SIG-M5 (cell line): ENCODE results near the gene DNAH9.

Experiments used
- DNase-seq: peaks from one replicate; lab custom pipeline; 2025; lab: John Stamatoyannopoulos, UW

The DNAH9 gene

GRCh38 chr17:11601661-11602060 lies 3.4 kb downstream of the DNAH9 start:
- no peak for DNase-seq

GRCh38 chr17:11608396-11608795 lies 10.1 kb downstream of the DNAH9 start:
- no peak for DNase-seq

- DNase-seq = no peak
These were observed 12.8 kb downstream of the DNAH9 start for GRCh38 chr17:11610999-11611566.

DNA sequence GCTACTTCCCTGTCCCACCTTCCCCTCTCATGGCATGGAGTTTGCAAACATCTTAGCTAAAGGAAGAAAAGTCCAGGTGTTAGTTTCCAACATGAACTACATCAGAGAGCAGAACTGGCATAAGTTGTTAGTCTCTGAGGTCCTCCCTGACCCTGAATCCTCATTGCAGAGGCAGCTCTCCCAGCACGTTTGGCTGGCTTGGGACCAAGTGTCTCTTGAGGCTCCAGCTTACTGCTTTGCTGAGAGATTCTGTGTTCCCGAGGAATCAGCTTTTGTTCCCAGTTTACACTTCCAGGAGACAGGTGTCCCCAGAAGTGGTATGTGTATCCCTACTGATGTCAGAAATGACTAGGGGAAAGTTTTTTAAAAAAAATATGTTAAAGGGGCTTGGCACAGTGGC lies 14.7 kb downstream of the DNAH9 start:
- no peak for DNase-seq

GRCh38 chr17:11618861-11619566 lies 20.7 kb downstream of the DNAH9 start:
- no peak for DNase-seq

- no peak for DNase-seq
These were observed 24.2 kb downstream of the DNAH9 start for GRCh38 chr17:11622492-11622891.

DNA sequence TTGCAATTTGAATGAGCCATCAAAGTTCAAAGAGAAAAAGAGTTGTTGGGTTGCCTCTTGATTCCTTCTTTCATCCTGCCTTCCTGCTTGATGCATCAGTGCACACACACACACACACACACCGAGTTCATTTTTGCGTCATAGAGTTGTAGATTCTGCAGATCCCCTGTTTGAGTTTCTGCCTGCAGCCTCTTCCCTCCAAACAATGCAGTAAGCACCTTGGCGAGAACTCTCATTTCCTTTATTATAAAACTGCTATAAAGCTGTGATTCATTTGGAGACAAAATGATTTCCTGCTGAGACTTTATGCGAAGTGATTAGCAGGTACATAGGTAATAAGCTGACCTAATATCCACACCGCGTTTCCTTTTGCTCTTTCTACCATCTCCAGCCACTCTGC lies 26.7 kb downstream of the DNAH9 start:
- no peak for DNase-seq

- DNase-seq = no peak
These were observed 27.6 kb downstream of the DNAH9 start for GRCh38 chr17:11625878-11626277.

GRCh38 chr17:11627301-11627940 lies 29.2 kb downstream of the DNAH9 start:
- no peak for DNase-seq

DNA sequence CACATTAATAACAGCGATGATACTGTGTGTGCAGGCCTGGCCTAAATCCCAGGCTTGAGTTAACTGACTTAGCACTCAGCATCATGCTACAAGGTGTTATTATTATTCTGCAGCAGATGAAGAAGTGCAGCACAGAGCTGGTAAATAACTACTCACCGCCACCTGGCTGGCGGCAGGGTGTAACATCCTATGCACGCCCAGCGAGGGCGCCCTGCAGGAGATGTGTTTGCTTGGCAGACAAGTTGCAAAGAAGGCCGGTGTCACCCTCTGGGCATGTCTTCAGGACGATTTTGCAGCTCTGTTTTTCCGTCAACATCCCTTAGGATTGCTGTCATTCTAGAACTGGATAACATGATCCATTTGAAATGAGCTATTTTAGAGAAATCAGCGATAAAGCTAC lies 30.1 kb downstream of the DNAH9 start:
- no peak for DNase-seq

DNA sequence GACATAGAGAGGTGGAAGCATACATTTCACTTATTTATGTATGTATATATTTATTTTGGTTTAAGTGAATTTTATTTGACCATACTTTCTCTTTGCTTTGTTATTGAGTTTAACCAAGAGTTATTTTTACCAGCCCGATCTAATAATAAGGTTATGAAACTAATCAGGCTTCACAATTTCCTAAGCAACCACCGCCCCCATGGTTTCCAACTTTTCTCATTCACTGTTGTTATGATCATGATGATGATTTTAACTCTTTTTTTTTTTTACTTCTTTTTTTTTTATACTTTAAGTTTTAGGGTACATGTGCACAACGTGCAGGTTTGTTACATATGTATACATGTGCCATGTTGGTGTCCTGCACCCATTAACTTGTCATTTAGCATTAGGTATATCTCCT lies 30.6 kb downstream of the DNAH9 start:
- no peak for DNase-seq

- DNase-seq = no peak
These were observed 38.5 kb downstream of the DNAH9 start for GRCh38 chr17:11636771-11637170.

DNA sequence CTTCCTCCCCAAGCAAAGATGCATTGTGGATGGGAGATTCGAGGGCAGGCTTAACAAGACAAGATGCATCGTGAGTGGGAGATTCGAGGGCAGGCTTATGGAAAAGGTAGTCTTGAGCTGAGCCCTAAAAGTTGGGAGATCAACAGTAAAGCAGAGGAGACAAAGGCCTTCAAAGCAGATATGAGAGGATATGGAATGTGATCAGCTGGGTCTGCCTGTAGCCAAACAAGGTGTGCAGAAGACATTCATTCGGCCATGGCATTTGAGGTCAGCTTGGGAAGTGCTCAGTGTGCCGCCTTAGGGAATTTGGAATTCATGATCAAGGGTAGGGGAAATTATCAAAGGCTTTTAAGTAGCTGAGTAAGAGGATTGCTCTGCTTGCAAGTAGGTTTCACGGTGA lies 39.5 kb downstream of the DNAH9 start:
- DNase-seq = no peak

- DNase-seq = no peak
These were observed 40.5 kb downstream of the DNAH9 start for GRCh38 chr17:11638700-11639265.

DNA sequence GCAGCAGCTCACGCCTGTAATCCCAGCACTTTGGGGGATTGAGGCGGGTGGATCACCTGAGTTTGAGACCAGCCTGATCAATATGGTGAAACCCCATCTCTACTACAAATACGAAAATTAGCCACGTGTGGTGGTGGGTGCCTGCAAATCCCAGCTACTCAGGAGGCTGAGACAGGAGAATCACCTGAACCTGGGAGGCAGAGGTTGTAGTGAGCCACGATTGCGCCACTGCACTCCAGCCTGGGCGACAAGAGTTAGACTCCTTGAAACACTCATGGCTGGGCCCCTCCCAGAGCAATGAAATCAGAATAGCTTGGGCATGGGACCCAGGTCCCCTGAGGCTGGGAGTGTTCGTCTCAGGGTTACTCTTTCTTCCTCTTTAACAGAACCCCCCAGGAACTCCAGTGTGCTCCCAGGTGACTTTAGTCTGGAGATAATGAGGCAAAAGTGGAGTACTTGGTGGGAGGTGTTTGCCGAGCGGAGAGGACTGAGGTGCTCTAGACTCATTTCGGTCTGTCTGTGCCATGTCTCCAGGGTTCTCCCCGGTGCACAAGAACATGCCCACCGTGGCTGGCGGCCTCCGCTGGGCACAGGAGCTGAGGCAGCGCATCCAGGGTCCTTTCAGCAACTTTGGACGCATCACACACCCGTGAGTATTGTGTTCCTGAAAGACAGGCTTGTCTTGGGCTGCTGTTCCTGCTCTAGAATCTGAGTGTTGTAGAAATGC lies 41.6 kb downstream of the DNAH9 start:
- no peak for DNase-seq

DNA sequence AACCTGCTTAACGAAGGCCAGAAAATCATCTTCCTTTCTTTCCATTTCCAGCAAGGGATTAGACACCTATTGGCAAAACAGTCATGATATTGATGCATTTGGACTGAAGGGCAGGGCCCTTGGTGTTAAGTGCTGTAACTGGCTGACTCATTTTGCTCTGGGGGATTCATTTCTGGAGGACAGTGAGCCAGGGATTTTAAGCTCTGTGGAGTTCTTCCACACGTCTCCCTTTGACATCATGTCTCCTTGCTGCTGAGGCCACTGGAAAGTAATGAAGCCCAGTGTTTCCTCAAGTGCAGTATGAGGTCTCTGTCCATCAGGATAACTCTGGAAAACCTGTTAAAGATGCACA lies 42.2 kb downstream of the DNAH9 start:
- no peak for DNase-seq

DNA sequence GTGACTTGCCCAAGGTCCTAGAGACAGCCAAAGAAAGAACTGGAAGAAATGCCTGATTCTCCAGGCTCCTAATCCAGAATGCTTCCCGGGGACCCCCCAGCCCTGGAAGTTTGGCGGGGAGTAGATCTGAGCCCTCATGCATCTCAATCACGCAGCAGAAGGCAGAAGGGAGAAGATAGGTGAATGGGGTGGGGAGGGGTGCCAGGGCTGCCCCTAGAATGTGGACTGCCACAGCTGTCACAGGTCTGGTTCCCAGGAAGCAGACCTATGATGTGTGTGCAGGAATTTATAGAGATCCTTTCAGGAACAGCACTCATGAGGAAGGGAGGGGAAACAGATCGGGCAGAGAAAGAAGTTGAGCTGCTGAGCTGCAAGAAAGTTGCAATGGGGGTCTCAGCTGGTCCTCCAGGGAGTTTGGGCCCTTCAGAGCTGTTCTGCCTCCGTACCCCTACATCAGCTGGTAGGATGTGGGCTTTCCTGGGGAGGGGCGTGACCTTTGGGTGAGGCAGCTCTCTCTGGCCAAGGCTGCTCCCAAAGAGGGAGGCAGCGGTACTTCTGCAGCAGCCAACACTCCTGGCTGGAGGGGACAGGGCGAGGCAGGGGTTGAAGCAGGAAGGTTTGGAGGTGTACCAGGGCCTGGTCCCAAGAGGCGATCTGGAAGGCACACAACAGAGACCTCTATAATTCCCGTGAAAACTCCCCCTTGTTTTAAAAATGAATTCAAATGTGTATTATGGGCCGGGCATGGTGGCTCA lies 43.4 kb downstream of the DNAH9 start:
- DNase-seq = no peak

- no peak for DNase-seq
These were observed 44.4 kb downstream of the DNAH9 start for GRCh38 chr17:11642655-11643054.

GRCh38 chr17:11643851-11644250 lies 45.6 kb downstream of the DNAH9 start:
- no peak for DNase-seq

- DNase-seq = no peak
These were observed 46.3 kb downstream of the DNAH9 start for GRCh38 chr17:11644265-11645212.

GRCh38 chr17:11645426-11645825 lies 47.2 kb downstream of the DNAH9 start:
- no peak for DNase-seq
